GM12874 (cell line): ENCODE results near the gene TMCC3.

Source experiments
- CTCF ChIP-seq: IDR thresholded peaks from 2 replicates; pipeline ENCODE4 v1.5.1; 2011; ENCODE audit warnings: low read depth, mild to moderate bottlenecking, control low read depth, low read length, moderate library complexity; ENCODE audit not compliant: insufficient read depth

The TMCC3 gene

GRCh38 chr12:94631058-94631457 is 19.3 kb downstream of the TMCC3 start:
- no peak for TF ChIP-seq CTCF

GRCh38 chr12:94628819-94629472 is 21.4 kb downstream of the TMCC3 start:
- no peak for TF ChIP-seq CTCF

GRCh38 chr12:94628369-94628768 is 22.0 kb downstream of the TMCC3 start:
- TF ChIP-seq CTCF, result no peak

- TF ChIP-seq CTCF, result no peak
Observed at GRCh38 chr12:94625531-94625930, 24.8 kb downstream of the TMCC3 start.

GRCh38 chr12:94623161-94623920 is 27.0 kb downstream of the TMCC3 start:
- TF ChIP-seq CTCF, result no peak

GRCh38 chr12:94622475-94622874 is 27.9 kb downstream of the TMCC3 start:
- TF ChIP-seq CTCF, result no peak

GRCh38 chr12:94621662-94622359 is 28.5 kb downstream of the TMCC3 start:
- no peak for TF ChIP-seq CTCF
